NT2/D1 (cell line): Measurements from ENCODE around the gene CYP26B1.

Experiments used
- DNase-seq: peaks from one replicate; pipeline ENCODE4 v3.0.0-alpha.2; 2011; ENCODE audit warnings: low read depth, low spot score
- H3K27me3 ChIP-seq: 2 replicates; pipeline ENCODE4 v1.6.0; 2011; ENCODE audit warnings: mild to moderate bottlenecking; ENCODE audit not compliant: insufficient read length, insufficient read depth
- H3K36me3 ChIP-seq: 2 replicates; pipeline ENCODE4 v1.6.1; 2011; ENCODE audit warnings: mild to moderate bottlenecking, low read length, mixed read lengths; ENCODE audit not compliant: insufficient read depth, insufficient read length
- H3K4me1 ChIP-seq: 2 replicates; pipeline ENCODE4 v1.5.1; 2011; ENCODE audit not compliant: insufficient read depth, insufficient read length
- H3K4me3 ChIP-seq: 2 replicates; pipeline ENCODE4 v1.5.1; 2011; ENCODE audit warnings: low read depth; ENCODE audit not compliant: insufficient read length
- H3K9ac ChIP-seq: 2 replicates; pipeline ENCODE4 v1.6.0; 2011; ENCODE audit warnings: low read depth; ENCODE audit not compliant: insufficient read length
- H3K9me3 ChIP-seq: 2 replicates; pipeline ENCODE4 v1.5.1; 2011; ENCODE audit warnings: mild to moderate bottlenecking, low read length; ENCODE audit not compliant: insufficient read depth
- SUZ12 ChIP-seq: IDR thresholded peaks from 2 replicates; pipeline ENCODE4 v1.6.1; 2011; ENCODE audit not compliant: insufficient read length, insufficient read depth; ENCODE audit errors: extremely low read depth
- YY1 ChIP-seq: IDR thresholded peaks from 2 replicates; pipeline ENCODE4 v1.6.1; 2011; ENCODE audit not compliant: insufficient read length, insufficient read depth
- ZNF274 ChIP-seq: IDR thresholded peaks from 2 replicates; pipeline ENCODE4 v1.6.1; 2011; ENCODE audit warnings: mild to moderate bottlenecking, low read depth, low read length

The CYP26B1 gene

DNA sequence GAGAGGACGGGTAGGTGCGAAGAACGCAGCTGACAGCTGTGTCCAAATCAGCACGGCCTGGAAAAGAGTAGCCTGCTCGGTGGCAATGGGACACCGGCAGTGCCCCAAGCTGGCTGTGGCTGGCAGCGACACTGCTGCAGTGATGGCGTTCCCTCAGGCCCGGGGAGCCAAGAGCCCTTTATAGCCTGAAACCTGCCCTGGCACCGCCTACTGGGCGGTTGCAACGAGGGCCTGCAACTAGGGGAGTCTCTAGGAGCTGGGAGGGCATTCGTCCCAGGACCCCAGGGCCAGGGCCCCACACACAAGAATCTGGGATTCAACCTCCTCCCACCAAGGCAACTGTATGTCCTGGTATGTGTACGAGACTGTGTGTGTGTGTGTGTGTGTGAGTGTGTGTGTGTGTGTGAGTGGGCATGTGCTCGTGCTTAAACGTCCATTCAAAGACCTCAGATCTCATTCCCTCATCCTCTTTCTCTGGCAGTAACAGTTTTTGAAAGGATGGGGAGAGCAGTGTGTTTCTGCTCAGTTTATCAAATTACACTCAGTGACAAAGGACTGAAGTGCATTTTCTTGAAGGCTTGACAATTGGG lies 6.8 kb upstream of the CYP26B1 start:
- TF ChIP-seq YY1 = no peak
- H3K9me3 ChIP-seq = no peaks in the 10 kb centered on the region
- H3K4me1 ChIP-seq = peaks cover 8% of the 10 kb centered on the region
- no peak overlapping the region for H3K9ac ChIP-seq
- peaks cover 26% of the 10 kb centered on the region for H3K27me3 ChIP-seq
- no peak overlapping the region for H3K4me3 ChIP-seq
- no peak for DNase-seq
- no peaks in the 10 kb centered on the region for H3K36me3 ChIP-seq

DNA sequence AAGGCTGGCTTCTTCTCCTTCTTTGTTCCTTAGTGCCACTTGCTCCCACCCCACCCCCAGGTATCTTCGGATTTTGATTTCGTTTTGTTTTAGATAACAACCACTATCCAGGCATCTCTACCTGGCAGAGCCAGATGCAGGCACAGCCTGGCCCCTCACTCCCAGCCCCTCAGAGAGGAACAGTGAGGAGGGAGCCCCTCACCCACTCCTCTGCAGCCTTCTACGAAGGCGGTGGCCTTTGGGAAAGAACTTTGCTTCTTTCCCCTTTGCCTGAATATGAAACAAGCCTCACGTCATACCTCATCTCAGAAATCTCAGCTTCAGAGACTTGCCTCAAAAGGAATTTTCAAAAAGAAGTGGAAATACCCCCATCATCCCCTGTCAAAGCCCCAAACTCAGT lies 6.3 kb upstream of the CYP26B1 start:
- DNase-seq = no peak
- Histone ChIP-seq H3K9me3 (no peaks in the 10 kb centered on the region), H3K9ac (no peak overlapping the region), H3K27me3 (peaks cover 31% of the 10 kb centered on the region), H3K36me3 (no peaks in the 10 kb centered on the region), H3K4me3 (no peak overlapping the region), H3K4me1 (peaks cover 8% of the 10 kb centered on the region)
- TF ChIP-seq ZNF274 (no peak), SUZ12 (no peak), YY1 (no peak)

DNA sequence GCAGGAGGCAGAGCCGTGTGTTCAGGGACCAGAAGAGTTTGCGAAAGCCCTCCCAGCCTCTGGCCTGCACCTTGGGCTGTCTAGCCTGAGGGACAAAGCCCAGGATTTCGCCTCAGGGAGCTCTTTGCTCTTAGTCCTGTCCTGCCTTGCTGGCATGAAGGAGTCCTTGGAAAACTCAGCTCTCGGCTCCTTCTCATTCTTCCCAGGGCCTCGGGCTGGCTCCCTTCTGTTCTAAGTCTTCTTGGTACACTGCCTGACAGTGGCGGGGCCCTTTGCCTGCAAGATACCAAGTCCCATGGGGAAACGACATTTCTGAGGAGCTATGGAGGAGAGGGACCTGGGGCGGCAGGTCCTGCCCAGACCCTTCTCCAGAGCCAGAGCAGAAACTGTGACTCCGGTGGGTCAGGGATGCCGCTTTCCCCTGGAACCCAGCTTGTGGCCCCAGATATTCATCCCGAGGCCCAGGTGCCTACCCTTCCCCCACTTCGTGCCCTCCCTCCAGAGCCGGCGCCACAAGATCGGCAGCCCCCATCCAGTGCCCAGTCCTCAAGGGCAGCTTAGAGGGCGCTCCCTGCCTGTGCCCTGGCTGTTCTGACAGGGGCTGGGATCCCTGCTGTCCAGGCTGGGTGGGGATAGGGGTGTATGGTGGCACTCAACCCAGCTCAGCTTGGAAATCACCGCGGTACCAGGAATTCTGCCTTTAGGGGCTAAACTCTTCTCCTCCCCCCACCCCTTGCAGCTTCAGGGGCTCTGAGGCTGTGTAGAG lies 5.5 kb upstream of the CYP26B1 start:
- no peak overlapping the region for H3K4me3 ChIP-seq
- no peak overlapping the region for H3K9ac ChIP-seq
- no peak for DNase-seq
- TF ChIP-seq YY1 (no peak), SUZ12 (no peak), ZNF274 (no peak)
- peaks cover 8% of the 10 kb centered on the region for H3K4me1 ChIP-seq
- H3K9me3 ChIP-seq = no peaks in the 10 kb centered on the region
- no peaks in the 10 kb centered on the region for H3K36me3 ChIP-seq
- peaks cover 35% of the 10 kb centered on the region for H3K27me3 ChIP-seq

DNA sequence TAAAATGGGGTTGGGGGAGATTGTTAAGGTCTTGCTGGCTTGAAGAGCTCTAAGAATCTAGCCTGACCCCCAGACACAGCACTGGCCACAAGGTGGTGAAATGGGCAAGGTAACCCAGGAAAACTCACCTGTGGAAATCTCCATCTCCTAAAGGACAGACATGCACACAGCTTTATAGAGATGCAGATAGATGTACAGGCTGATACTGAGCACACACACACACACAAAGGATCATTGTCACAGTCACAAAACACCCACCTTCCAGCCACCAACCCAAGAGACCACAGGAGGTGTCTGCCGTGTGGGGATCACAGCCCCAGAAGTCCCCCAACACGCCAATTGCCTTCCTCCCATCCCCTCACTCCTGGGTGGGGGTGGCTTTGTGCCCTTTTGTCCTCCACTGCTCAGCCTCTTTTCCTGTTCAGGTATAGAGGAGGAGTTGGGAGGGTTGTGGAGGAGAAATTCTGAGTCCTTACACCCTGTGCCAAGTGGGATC lies 3.2 kb upstream of the CYP26B1 start:
- peaks cover 6% of the 10 kb centered on the region; the same call in 1 of the 2 replicates for H3K9me3 ChIP-seq
- H3K4me3 ChIP-seq = no peak overlapping the region
- peaks cover 8% of the 10 kb centered on the region for H3K4me1 ChIP-seq
- TF ChIP-seq SUZ12 (no peak), ZNF274 (no peak), YY1 (no peak)
- no peak overlapping the region for H3K9ac ChIP-seq
- peaks cover 58% of the 10 kb centered on the region for H3K27me3 ChIP-seq
- no peak for DNase-seq
- no peaks in the 10 kb centered on the region for H3K36me3 ChIP-seq

DNA sequence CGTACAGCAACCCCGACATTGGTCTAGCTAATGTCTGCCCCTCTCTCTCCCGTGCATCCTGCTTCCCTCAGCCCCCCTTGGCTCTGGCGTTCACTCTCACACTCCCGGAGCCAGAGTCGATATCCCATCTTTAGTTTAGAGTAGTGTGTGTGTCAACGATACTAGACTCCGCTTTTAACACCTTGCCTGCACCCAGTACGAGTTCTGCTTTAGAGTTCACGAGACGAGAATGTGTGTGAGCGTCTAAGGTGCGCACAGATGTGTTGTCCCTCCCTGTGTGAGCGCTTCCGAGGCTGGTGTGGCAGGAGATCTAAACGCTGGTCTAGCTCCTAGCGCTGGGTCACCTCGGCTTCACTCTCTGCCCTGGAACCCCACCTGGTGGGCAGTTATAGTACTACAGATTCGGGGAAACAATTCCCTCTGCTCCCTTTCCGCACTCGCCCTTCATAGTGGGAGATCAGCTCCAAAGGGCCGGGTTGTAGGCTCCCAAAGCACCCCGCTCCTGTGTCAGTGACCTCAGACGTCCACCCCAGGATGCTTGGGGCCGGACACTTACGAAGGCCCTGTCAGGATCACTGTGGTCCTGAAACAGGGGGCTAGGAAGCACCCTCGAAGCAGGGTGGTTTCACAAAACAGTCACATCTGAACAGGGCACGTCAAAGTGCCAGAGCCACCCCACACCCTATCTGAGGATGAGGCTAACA lies 2.6 kb upstream of the CYP26B1 start:
- no peak for TF ChIP-seq ZNF274
- TF ChIP-seq YY1 = no peak
- TF ChIP-seq SUZ12 = no peak
- no peaks in the 10 kb centered on the region for H3K36me3 ChIP-seq
- H3K4me3 ChIP-seq = peak overlapping the region; percentile 45
- H3K4me1 ChIP-seq = peaks cover 8% of the 10 kb centered on the region
- peaks cover 6% of the 10 kb centered on the region; the same call in 1 of the 2 replicates for H3K9me3 ChIP-seq
- DNase-seq = peak; percentile 70
- H3K9ac ChIP-seq = peak overlapping the region; percentile 36
- H3K27me3 ChIP-seq = peaks cover 64% of the 10 kb centered on the region

DNA sequence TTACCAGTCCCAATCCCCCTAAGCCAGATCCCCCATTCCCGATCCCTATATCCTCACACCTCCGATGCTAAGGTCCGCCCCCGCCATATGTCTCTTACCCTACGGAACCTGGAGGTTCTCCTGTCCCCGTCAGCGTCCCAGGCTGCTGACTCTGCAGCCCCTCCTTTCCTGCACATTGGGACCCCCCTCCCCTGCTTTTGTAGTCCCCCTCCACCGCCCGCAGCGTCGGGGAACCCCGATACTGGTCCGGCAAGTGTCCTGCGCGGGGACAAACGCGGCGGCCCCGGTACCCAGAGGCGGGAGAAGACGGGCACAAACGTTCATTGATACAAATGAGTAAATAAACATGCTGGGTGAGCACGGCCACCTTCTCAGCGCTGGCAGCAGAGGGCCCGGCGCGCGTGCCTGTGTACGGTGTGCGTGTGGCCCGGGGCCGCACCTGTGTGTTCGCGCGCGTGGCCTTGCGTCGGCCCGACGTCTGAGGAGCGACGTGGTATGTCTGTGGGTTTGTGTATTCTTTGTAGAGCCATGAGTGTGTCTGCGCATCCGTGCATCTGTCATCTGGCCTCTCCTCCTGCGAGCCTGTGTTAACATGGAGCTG lies 2.0 kb upstream of the CYP26B1 start:
- TF ChIP-seq YY1 (no peak), SUZ12 (no peak), ZNF274 (no peak)
- no peak for DNase-seq
- Histone ChIP-seq H3K27me3 (peaks cover 64% of the 10 kb centered on the region), H3K4me3 (peak overlapping the region; percentile 45), H3K9ac (peak overlapping the region; percentile 56), H3K9me3 (peaks cover 6% of the 10 kb centered on the region; the same call in 1 of the 2 replicates), H3K36me3 (no peaks in the 10 kb centered on the region), H3K4me1 (peaks cover 8% of the 10 kb centered on the region)
